ENCODE measurements around the gene NTN4. TPM values are rescaled to one million over a fixed set of nuclear protein-coding genes. Genes with fewer than 3 reads are reported as not detected.

Gene NTN4
- total RNA-seq, 4 donors from 2014 or later = 5.0 to 22.5 (median 12.4) TPM

- TF ChIP-seq, protein P1, sequence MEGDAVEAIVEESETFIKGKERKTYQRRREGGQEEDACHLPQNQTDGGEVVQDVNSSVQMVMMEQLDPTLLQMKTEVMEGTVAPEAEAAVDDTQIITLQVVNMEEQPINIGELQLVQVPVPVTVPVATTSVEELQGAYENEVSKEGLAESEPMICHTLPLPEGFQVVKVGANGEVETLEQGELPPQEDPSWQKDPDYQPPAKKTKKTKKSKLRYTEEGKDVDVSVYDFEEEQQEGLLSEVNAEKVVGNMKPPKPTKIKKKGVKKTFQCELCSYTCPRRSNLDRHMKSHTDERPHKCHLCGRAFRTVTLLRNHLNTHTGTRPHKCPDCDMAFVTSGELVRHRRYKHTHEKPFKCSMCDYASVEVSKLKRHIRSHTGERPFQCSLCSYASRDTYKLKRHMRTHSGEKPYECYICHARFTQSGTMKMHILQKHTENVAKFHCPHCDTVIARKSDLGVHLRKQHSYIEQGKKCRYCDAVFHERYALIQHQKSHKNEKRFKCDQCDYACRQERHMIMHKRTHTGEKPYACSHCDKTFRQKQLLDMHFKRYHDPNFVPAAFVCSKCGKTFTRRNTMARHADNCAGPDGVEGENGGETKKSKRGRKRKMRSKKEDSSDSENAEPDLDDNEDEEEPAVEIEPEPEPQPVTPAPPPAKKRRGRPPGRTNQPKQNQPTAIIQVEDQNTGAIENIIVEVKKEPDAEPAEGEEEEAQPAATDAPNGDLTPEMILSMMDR (IDR thresholded peaks at IDR 0.05) = no peak
- TF ChIP-seq POLR2A (IDR thresholded peaks at IDR 0.05) = no peak
- intact Hi-C loops (cut with DNase I) = no loop called here
- DNase-seq = no peak
- Histone ChIP-seq H3K27ac (peak overlapping the region in 2 of 4 donors; percentile 26 to 30), H3K4me3 (no peak overlapping the region), H3K27me3 (no peaks in the 10 kb centered on the region), H3K4me1 (peaks cover 0 to 10% (median 0%) of the 10 kb centered on the region in 3 donors), H3K9me3 (no peaks in the 10 kb centered on the region), H3K36me3 (no peaks in the 10 kb centered on the region)
- 63 to 79% methylated on average over 9 of the region's 9 CpGs for WGBS, 2 donors
Measured at GRCh38 chr12:95694136-95694535, 96.4 kb downstream of the NTN4 start.

DNA sequence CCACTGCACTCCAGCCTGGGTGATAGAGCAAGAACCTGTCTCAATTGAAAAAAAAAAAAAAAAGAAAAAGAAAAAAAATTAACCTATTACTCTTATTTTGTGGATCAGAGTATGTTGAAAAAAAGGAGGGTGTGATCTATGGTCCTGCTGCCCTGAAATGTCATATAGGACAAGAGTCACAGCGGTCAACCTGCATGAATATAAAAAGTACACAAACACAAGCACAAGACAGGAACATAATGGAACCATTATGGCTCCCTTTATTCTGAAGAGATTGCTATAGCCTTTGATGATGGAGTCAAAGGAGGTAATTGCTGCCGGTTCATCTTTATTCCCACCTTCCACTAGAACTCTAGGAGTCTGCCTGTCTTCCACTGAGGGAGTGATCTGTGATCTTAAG is 96.9 kb downstream of the NTN4 start:
- no peak for DNase-seq
- no peak overlapping the region for H3K4me3 ChIP-seq
- H3K9me3 ChIP-seq = no peaks in the 10 kb centered on the region
- intact Hi-C loops (cut with DNase I) = no loop called here
- H3K27ac ChIP-seq = peak overlapping the region in 2 of 4 donors; percentile 26 to 30
- WGBS, 2 donors = 66 to 72% methylated on average over 2 of the region's 2 CpGs
- H3K4me1 ChIP-seq = peaks cover 0 to 10% (median 0%) of the 10 kb centered on the region in 3 donors
- no peak for TF ChIP-seq POLR2A (IDR thresholded peaks at IDR 0.05)
- TF ChIP-seq, protein P1 (IDR thresholded peaks at IDR 0.05) = no peak
- H3K27me3 ChIP-seq = no peaks in the 10 kb centered on the region
- H3K36me3 ChIP-seq = no peaks in the 10 kb centered on the region

GRCh38 chr12:95690861-95691635 is 99.5 kb downstream of the NTN4 start:
- DNase-seq = no peak
- no peak overlapping the region for H3K27ac ChIP-seq
- H3K27me3 ChIP-seq = no peaks in the 10 kb centered on the region
- intact Hi-C loops (cut with DNase I) = no loop called here
- WGBS, 2 donors = 78 to 91% methylated on average over 8 of the region's 8 CpGs
- H3K9me3 ChIP-seq = no peaks in the 10 kb centered on the region
- no peak for TF ChIP-seq POLR2A (IDR thresholded peaks at IDR 0.05)
- TF ChIP-seq, protein P1 (IDR thresholded peaks at IDR 0.05) = no peak
- no peak overlapping the region for H3K4me3 ChIP-seq
- H3K36me3 ChIP-seq = no peaks in the 10 kb centered on the region
- peaks cover 0 to 13% (median 0%) of the 10 kb centered on the region in 3 donors for H3K4me1 ChIP-seq

- Histone ChIP-seq H3K27ac (no peak overlapping the region), H3K27me3 (no peaks in the 10 kb centered on the region), H3K9me3 (no peaks in the 10 kb centered on the region), H3K4me3 (no peak overlapping the region), H3K4me1 (peaks cover 0 to 3% (median 0%) of the 10 kb centered on the region in 3 donors), H3K36me3 (no peaks in the 10 kb centered on the region)
- no peak for DNase-seq
- WGBS, 2 donors = 27 to 55% methylated on average over 2 of the region's 2 CpGs
- intact Hi-C loops (cut with DNase I) = no loop called here
- TF ChIP-seq POLR2A (IDR thresholded peaks at IDR 0.05) = no peak
- TF ChIP-seq, protein P1 (IDR thresholded peaks at IDR 0.05) = no peak
Measured at GRCh38 chr12:95687937-95688336, 102.6 kb downstream of the NTN4 start.

DNA sequence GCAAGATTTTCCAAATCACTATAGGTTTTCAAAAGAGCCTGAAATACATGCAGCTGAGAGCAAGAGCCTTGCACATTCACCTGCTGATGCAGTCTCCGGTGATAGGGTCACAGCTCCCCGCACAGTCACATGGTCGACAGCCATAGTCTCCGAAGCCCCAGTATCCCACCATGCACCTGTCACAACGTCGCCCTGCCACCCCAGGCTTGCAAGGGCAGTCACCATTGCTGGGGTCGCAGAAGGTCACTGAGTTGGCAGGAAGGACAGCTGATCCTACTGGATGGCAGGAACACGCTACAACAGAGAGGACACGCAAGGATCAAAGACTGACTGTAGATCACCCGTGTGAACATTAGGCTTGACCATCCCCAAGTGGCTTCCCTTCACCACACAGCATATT is 107.1 kb downstream of the NTN4 start:
- Histone ChIP-seq H3K36me3 (peaks cover 0 to 5% (median 0%) of the 10 kb centered on the region in 3 donors), H3K27me3 (no peaks in the 10 kb centered on the region), H3K4me3 (no peak overlapping the region), H3K27ac (no peak overlapping the region), H3K9me3 (no peaks in the 10 kb centered on the region), H3K4me1 (peaks cover 0 to 3% (median 0%) of the 10 kb centered on the region in 3 donors)
- 92 to 100% methylated on average over 3 to 7 of the region's 10 CpGs for WGBS, 2 donors
- no peak for DNase-seq
- intact Hi-C loops (cut with DNase I) = no loop called here
- TF ChIP-seq POLR2A (IDR thresholded peaks at IDR 0.05) = no peak
- TF ChIP-seq, protein P1 (IDR thresholded peaks at IDR 0.05) = no peak

All from esophagus squamous epithelium (tissue), 5 donors.